RPMI8226 (cell line): Measurements from ENCODE around the gene PTGDR2.

Experiments
- DNase-seq: peaks from one replicate; pipeline ENCODE4 v3.0.0-alpha.2; 2015

Gene PTGDR2

DNA sequence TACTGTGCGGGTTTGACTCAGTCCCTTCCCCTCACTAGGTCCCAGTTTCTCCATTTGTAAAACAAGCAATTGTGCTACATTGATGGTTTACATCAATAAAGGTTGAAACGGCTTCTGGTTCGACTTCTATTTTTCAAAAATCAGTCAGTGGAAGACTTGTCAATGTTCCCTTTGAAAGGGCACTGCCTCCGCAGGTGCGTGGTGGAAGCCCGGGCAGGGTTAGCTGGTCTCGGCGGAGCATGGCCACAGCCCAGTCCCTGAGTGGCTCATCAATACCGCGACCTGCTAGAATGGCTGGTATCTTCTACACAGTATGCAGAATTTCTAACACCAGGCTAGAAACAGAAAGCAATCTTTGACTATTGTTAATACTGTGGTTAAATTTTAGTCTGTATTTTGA lies 54.6 kb downstream of the PTGDR2 start:
- no peak for DNase-seq
